NCI-H187 treated with DMSO at 0.1 percent for 48 hours (cell line): ENCODE measurements around the gene SLC2A4RG.

Experiments
- DNase-seq: peaks from one replicate; lab custom pipeline; 2025; lab: John Stamatoyannopoulos, UW

SLC2A4RG gene

GRCh38 chr20:63699466-63700198, 39.9 kb upstream of the SLC2A4RG start:
- no peak for DNase-seq

DNA sequence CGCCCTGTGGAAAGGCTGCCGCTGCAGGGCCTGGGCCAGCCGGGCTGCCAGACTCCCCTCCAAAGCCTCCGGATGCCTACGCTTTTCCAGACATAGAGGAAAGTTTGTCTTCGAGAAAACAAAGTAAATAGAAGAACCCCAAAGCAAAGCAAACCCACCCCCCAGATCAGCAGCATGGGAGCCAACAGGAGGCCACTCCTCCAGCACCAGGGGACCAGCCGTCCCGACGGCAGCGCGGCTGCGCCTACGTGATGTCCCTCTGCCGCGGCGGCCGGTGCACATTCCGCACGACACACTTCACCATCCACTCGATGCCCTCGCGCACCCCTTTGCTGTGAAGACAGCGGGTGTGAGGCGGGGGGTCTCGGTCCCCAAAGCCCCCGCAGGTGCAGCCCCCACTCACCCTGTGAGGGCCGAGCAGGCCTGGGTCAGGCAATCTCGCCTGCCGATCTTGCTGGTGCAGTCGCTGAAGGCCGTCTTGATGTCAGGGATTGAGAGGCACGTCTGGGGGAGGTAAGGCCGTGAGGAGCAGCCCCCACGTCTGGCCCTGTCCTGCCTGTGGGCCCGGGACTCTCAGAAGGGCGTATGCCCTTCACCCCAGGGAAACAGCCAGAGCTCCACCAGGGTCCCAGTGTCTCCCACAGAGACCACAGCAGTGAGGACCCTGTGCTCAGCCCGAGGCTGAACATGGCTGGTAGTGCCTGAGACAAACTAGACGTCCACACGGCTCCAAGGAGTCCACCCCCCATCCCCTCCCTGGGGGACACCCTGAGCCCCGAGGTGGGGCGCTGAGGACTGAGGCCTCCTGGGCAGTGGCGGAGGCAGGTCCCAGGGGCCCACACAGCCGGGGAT, 39.2 kb upstream of the SLC2A4RG start:
- no peak for DNase-seq

GRCh38 chr20:63701051-63701328, 38.6 kb upstream of the SLC2A4RG start:
- no peak for DNase-seq

DNA sequence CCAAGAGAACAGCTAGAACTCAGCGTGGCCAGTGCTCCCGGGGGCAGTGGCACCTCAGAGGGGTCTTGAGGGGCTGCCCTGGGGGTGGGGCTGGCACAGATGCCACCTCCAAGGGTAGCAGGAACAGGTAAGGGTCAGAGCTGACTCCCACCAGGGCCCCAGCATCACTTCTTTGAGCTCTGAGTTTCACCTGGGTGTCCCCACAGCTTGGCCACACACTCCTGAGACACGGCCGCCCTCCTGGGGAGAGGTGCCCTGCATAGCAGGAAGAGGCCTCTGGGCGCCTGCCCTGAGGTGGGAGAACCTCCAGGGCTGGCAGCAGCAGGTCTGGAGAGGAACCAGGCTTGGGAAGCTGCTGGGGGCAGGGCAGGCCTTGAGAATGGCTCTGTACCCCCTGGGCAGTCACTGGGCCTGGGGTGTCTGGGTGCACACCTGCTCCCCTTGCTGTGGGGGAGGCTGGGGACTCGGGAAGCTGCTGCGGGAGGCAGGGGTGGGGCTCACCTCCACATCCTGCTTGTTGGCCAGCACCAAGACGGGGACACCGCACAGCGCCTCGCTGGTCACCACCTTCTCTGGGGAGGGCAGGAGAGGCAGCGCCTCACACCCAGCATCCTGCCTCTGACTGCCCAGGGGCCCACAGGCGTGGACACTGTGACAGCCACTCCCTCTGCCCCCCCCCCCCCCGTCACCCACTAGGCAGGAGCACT, 38.1 kb upstream of the SLC2A4RG start:
- no peak for DNase-seq

- DNase-seq, result no peak
These were observed 37.4 kb upstream of the SLC2A4RG start for GRCh38 chr20:63702036-63702665.

DNA sequence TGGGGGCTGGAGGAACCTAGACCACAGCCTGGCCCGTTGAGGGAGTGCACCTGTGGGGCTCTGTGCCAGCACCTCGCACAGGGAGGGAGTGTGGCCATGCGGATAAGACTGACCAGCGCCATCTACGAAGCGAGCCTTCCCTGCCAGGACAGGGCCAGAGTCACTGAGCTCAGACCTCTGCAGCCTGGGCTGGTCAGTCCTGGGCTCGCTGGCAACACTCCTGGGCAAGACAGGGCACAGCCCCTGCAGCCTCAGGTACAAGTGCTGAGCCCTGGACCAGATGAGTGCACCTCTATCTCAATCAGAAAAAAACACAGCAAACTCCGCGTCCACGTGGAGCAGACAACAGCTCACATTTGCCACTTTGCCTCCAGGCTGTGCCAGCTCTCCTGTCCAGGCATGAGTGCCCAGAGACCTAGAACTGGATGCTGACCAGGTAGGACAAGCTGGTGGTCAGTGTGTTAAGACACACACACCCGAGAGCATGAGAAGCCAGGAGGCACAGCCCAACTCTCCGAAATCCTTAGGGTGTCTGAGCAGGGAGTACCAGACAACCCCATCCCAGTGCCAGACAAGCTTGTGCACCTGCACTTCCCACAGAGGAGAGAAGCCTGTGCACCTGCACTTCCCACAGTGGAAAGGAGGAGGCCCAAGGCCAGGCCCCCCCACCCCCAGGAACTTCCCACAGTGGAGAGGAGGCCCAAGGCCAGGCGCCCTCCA, 36.7 kb upstream of the SLC2A4RG start:
- no peak for DNase-seq

- DNase-seq, result no peak
These were observed 36.1 kb upstream of the SLC2A4RG start for GRCh38 chr20:63703471-63703975.

DNA sequence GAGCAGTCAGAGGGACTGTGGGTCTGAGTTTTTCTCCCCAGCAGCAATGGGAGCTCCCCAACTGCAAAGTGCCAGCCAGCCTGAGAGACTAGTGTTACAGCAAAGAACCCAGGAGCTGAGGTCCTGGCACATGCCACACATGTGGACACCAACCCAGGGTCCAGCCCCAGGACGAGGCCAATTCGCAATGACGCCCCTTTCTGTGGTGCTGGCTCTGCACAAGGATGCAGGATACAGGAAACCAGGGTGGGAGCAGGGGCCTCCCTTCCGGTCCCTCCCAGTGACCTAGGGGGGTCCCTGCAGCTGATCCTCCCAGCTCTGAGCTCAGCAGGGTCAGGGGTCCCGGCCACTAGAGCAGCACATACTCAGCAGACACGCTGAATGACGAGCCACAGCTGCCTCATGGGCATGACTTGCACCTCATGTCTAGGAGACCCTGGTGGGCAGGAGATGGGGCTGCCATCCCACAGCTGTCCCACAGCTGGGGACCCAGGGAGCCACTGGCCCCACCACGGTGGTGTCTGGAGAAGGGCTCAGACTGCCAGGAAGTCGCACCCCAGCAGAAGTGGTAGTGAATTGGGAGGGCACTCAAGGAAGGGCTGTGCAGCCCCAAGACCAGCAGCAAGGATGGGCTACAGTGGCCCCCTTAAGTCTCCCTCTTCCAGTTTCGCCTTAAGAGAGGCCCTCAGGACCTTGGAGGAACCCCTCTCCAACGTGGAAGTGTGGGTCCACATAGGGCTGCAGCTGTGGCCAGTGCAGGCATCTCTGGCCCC, 35.4 kb upstream of the SLC2A4RG start:
- DNase-seq, result no peak

- DNase-seq, result no peak
These were observed 34.8 kb upstream of the SLC2A4RG start for GRCh38 chr20:63704749-63705117.

GRCh38 chr20:63705232-63706026, 34.1 kb upstream of the SLC2A4RG start:
- DNase-seq, result no peak

DNA sequence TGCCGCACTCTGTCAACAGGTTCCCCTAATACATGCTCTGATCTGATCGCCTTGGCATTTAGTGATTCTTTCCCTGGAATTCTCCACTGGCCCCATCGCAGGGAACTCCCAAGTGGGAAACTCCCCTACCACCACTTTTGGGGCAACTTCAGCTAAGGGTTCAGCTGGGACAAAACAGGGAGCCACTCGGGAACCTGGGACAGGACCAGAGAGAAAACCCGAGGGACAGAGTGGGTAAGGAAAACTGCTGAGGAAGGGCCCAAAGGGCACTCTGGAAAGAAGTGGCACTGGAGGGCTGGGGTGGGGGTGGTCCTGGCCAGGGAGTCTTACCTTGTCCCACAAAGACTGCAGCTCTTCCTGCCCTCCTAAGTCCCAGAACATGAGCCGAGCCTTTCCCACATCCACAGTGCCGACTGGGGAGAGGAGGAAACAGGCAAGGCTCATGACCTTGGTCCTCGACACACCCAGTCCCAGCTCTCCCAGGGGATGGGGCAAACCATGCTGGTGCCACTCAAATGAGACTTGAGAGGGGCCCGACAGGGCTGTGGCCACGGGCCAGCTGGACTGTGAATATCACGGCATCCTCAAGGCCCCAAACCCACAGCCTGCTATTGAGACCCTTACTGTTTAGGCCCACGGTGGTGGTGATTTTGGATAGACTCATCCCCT, 33.4 kb upstream of the SLC2A4RG start:
- DNase-seq, result no peak

DNA sequence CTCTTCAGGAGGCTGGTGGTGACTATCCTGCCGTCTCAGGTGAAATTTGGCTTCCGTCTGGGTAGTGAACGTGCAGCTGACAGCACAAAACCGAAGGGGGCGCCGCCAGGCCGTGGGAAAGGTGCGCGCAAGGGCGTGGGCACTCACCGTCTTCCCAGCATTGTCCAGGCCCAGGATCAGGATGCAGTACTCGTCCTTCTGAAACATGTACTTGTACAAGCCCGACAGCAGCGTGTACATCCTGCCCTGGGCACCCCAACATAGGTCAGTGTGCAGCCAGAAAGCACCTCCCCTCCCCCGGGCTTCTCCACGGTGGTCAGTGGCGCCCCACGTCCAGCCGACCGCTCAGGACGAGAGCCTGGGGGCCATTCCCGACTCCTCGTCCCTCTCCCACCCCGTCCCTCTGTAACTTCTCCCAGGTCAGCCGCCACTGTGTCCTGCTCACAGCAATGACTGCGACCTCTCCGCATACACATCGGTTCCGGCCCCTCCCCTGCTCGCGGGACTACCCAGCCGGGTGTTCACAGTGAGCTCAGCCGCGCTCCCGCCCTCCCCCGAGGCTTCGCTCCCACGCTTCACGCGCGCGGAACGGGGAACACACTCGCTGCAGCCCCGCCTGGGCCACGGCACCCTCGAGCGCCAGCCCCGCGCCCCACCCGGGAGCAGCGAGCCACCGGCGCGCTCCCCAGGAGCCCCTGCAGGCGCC, 32.6 kb upstream of the SLC2A4RG start:
- no peak for DNase-seq

GRCh38 chr20:63707558-63708300, 31.8 kb upstream of the SLC2A4RG start, which contains the start of the genes ARFRP1 and ZGPAT:
TSS of gene ARFRP1 (minus strand) at chr20:63707976. CDS start at chr20:63707091, 885 bp downstream.
TSS of gene ZGPAT (plus strand) at chr20:63708039. CDS start at chr20:63708581, 542 bp downstream.
- DNase-seq, result no peak

DNA sequence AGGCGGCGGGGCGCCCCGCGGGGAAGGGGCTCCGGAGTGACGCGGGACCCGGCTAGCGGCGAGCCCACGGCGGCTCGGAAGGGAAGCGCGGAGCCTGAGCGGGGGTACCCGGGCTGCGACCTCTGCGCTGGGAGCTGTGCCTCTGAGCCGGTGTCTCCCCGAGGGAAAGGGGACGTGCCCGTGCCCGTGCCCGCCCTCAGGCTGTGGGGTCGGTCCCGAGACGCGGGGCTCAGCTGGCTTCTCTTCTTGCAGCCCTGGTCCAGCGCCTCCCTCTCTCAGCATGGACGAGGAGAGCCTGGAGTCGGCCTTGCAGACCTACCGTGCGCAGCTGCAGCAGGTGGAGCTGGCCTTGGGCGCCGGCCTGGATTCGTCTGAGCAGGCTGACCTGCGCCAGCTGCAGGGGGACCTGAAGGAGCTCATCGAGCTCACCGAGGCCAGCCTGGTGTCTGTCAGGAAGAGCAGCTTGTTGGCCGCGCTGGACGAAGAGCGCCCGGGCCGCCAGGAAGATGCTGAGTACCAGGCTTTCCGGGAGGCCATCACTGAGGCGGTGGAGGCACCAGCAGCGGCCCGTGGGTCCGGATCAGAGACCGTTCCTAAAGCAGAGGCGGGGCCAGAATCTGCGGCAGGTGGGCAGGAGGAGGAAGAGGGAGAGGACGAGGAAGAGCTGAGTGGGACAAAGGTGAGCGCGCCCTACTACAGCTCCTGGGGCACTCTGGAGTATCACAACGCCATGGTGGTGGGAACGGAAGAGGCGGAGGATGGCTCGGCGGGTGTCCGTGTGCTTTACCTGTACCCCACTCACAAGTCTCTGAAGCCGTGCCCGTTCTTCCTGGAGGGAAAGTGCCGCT, 31.1 kb upstream of the SLC2A4RG start:
- DNase-seq, result no peak

DNA sequence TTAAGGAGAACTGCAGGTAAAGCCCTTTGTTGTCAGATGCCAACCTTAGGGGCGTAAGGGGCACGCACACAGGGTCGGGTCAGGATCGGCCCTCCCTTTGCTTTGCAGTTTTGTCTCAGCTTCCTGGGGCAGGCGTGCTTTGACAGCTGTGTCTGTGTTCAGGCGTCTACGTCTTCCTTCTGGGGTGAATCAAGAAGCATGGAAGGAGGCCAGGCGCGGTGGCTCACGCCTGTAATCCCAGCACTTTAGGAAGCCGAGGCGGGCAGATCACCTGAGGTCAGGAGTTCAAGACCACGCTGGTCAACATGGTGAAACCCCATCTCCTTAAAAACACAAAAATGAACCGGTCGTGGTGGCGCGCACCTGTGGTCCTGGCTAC, 30.4 kb upstream of the SLC2A4RG start:
- DNase-seq, result no peak

DNA sequence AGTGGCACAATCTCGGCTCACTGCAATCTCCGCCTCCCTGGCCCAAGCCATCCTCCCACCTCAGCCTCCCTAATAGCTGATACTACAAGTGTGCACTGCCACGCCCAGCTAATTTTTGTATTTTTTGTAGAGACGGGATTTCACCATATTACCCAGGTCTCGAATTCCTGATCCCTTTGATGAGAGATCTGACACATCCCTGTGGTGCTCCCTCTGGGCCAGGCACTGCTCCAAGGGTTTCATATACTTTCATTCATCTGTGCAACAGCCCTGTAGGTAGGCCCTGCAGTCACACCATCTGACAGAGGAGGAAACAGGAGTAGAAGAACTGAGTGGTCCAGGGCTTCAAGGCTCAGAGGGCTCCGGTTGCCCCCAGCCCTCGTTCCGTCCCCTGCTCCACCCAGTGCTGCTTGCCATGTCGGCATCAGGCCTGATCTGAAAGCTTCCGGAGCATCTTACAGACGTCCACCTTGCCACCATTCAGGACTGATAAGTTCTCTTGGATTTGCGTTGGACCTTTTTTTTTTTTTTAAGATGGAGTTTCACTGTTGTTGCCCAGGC, 28.4 kb upstream of the SLC2A4RG start:
- no peak for DNase-seq

- DNase-seq, result no peak
These were observed 27.4 kb upstream of the SLC2A4RG start for GRCh38 chr20:63712191-63712590.
